CD4-positive, alpha-beta T cell treated with Interleukin-17A for 1 hour (primary cell): Measurements from ENCODE around the gene ELAPOR1.
A peak's percentile ranks its signal among the peaks of the same experiment; 100 is the strongest.

Experiments
- DNase-seq: peaks from one replicate; pipeline ENCODE4 v3.0.0-alpha.2; 2020

The ELAPOR1 gene

GRCh38 chr1:109095631-109096030 is 18.3 kb upstream of the ELAPOR1 start:
- no peak for DNase-seq

- no peak for DNase-seq
Observed at GRCh38 chr1:109096120-109096519, 17.8 kb upstream of the ELAPOR1 start.

GRCh38 chr1:109099938-109100773 is 13.8 kb upstream of the ELAPOR1 start:
- peak; percentile 98 for DNase-seq

- no peak for DNase-seq
Observed at GRCh38 chr1:109104364-109105151, 9.4 kb upstream of the ELAPOR1 start.

- DNase-seq: no peak
Observed at GRCh38 chr1:109105881-109106280, 8.0 kb upstream of the ELAPOR1 start.

GRCh38 chr1:109107785-109108184 is 6.1 kb upstream of the ELAPOR1 start:
- no peak for DNase-seq

GRCh38 chr1:109109906-109110305 is 4.0 kb upstream of the ELAPOR1 start:
- no peak for DNase-seq

GRCh38 chr1:109111386-109112055 is 2.4 kb upstream of the ELAPOR1 start:
- DNase-seq: no peak

- DNase-seq: peak; percentile 55
Observed at GRCh38 chr1:109112056-109112651, 1.8 kb upstream of the ELAPOR1 start.

- DNase-seq: peak; percentile 93
Observed at GRCh38 chr1:109112652-109113285, 1.1 kb upstream of the ELAPOR1 start.

GRCh38 chr1:109114342-109114674 is 393 bp downstream of the ELAPOR1 start:
- DNase-seq: no peak

- DNase-seq: no peak
Observed at GRCh38 chr1:109115685-109116084, 1.8 kb downstream of the ELAPOR1 start.

GRCh38 chr1:109116286-109116685 is 2.4 kb downstream of the ELAPOR1 start:
- no peak for DNase-seq

- no peak for DNase-seq
Observed at GRCh38 chr1:109118089-109118488, 4.2 kb downstream of the ELAPOR1 start.

- no peak for DNase-seq
Observed at GRCh38 chr1:109120356-109120755, 6.4 kb downstream of the ELAPOR1 start.

GRCh38 chr1:109131059-109131458 is 17.1 kb downstream of the ELAPOR1 start:
- no peak for DNase-seq

GRCh38 chr1:109131800-109132199 is 17.9 kb downstream of the ELAPOR1 start:
- no peak for DNase-seq

GRCh38 chr1:109133002-109133706 is 19.2 kb downstream of the ELAPOR1 start:
- DNase-seq: no peak

GRCh38 chr1:109133815-109134214 is 19.9 kb downstream of the ELAPOR1 start:
- no peak for DNase-seq

GRCh38 chr1:109134423-109134822 is 20.5 kb downstream of the ELAPOR1 start:
- no peak for DNase-seq

GRCh38 chr1:109135940-109136339 is 22.0 kb downstream of the ELAPOR1 start:
- no peak for DNase-seq

GRCh38 chr1:109136766-109137165 is 22.9 kb downstream of the ELAPOR1 start:
- DNase-seq: no peak
